Measurements from ENCODE around the gene PRH2. TPM values are rescaled to one million over a fixed set of nuclear protein-coding genes. Genes with fewer than 3 reads are reported as not detected.

Gene PRH2
- total RNA-seq, 2 experiments from 2014 or later, result not detected

GRCh38 chr12:10900530-10900929, 28.5 kb upstream of the PRH2 start:
- Mint-ChIP-seq H3K9me3 (peaks cover 29% of the 10 kb centered on the region), H3K27me3 (no peaks in the 10 kb centered on the region), H3K4me1 (ENCODE audit: low read depth) (no peaks in the 10 kb centered on the region), H3K27ac (no peak overlapping the region), H3K4me3 (no peak overlapping the region), H3K36me3 (ENCODE audit: low read depth) (peaks cover 14% of the 10 kb centered on the region)
- intact Hi-C loops (cut with micrococcal nuclease), result no loop called here
- ChIA-PET CTCF (no interaction called here), POLR2A (no interaction called here)
- DNase-seq, result no peak
- TF ChIP-seq, protein P1, sequence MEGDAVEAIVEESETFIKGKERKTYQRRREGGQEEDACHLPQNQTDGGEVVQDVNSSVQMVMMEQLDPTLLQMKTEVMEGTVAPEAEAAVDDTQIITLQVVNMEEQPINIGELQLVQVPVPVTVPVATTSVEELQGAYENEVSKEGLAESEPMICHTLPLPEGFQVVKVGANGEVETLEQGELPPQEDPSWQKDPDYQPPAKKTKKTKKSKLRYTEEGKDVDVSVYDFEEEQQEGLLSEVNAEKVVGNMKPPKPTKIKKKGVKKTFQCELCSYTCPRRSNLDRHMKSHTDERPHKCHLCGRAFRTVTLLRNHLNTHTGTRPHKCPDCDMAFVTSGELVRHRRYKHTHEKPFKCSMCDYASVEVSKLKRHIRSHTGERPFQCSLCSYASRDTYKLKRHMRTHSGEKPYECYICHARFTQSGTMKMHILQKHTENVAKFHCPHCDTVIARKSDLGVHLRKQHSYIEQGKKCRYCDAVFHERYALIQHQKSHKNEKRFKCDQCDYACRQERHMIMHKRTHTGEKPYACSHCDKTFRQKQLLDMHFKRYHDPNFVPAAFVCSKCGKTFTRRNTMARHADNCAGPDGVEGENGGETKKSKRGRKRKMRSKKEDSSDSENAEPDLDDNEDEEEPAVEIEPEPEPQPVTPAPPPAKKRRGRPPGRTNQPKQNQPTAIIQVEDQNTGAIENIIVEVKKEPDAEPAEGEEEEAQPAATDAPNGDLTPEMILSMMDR (IDR thresholded peaks at IDR 0.05), result no peak
- ATAC-seq, result no peak

- intact Hi-C loops (cut with micrococcal nuclease), result no loop called here
- no peak overlapping the region for H3K27ac Mint-ChIP-seq
- POLR2A ChIA-PET, result no interaction called here
- no peaks in the 10 kb centered on the region for H3K27me3 Mint-ChIP-seq
- peaks cover 31% of the 10 kb centered on the region for H3K9me3 Mint-ChIP-seq
- TF ChIP-seq, protein P1 (IDR thresholded peaks at IDR 0.05), result no peak
- no peaks in the 10 kb centered on the region for H3K4me1 Mint-ChIP-seq (ENCODE audit: low read depth)
- CTCF ChIA-PET, result no interaction called here
- peaks cover 17% of the 10 kb centered on the region for H3K36me3 Mint-ChIP-seq (ENCODE audit: low read depth)
- H3K4me3 Mint-ChIP-seq, result no peak overlapping the region
- no peak for ATAC-seq
- no peak for DNase-seq
Measured at GRCh38 chr12:10900972-10901371, 28.1 kb upstream of the PRH2 start.

GRCh38 chr12:10901427-10901826, 27.6 kb upstream of the PRH2 start:
- Mint-ChIP-seq H3K27ac (no peak overlapping the region), H3K36me3 (ENCODE audit: low read depth) (peaks cover 17% of the 10 kb centered on the region), H3K27me3 (no peaks in the 10 kb centered on the region), H3K9me3 (peaks cover 33% of the 10 kb centered on the region), H3K4me1 (ENCODE audit: low read depth) (no peaks in the 10 kb centered on the region), H3K4me3 (no peak overlapping the region)
- ChIA-PET CTCF (no interaction called here), POLR2A (no interaction called here)
- TF ChIP-seq, protein P1 (IDR thresholded peaks at IDR 0.05), result no peak
- intact Hi-C loops (cut with micrococcal nuclease), result no loop called here
- ATAC-seq (no peak), DNase-seq (no peak)

DNA sequence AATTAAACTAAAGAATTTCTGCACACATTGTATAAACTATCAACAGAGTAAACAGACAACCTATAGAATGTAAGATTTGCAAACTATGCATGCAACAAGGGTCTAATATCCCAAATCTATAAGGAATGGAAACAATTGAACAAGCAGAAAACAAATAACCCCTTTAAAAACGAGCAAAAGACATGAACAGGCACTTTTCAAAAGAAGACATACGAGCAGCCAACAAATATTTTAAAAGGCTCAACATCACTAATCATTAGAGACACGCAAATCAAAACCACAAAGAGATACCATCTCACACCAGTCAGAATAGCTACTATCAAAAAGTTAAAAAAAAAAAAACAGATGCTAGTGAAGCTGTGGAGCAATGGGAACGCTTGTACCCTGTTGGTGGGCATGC, 24.4 kb upstream of the PRH2 start:
- H3K9me3 Mint-ChIP-seq, result peaks cover 42% of the 10 kb centered on the region
- peaks cover 19% of the 10 kb centered on the region for H3K36me3 Mint-ChIP-seq (ENCODE audit: low read depth)
- ChIA-PET POLR2A (interaction anchor here (0.6 kb wide), 1 partner anchor 89 kb away, joined by 4 read pairs; no protein-coding TSS in a partner anchor), CTCF (no interaction called here)
- DNase-seq, result no peak
- H3K27ac Mint-ChIP-seq, result no peak overlapping the region
- ATAC-seq, result no peak
- H3K27me3 Mint-ChIP-seq, result no peaks in the 10 kb centered on the region
- TF ChIP-seq, protein P1 (IDR thresholded peaks at IDR 0.05), result no peak
- intact Hi-C loops (cut with micrococcal nuclease), result no loop called here
- no peak overlapping the region for H3K4me3 Mint-ChIP-seq
- H3K4me1 Mint-ChIP-seq (ENCODE audit: low read depth), result peaks cover 2% of the 10 kb centered on the region

- H3K27ac Mint-ChIP-seq, result no peak within 1 kb of the TSS
- H3K4me1 Mint-ChIP-seq (ENCODE audit: low read depth), result peaks cover 2% of the 10 kb centered on the region
- ATAC-seq (no peak), DNase-seq (no peak)
- peaks cover 22% of the 10 kb centered on the region for H3K9me3 Mint-ChIP-seq
- intact Hi-C loops (cut with micrococcal nuclease), result no loop called here
- H3K27me3 Mint-ChIP-seq, result no peaks in the 10 kb centered on the region
- H3K4me3 Mint-ChIP-seq, result no peak within 1 kb of the TSS
- POLR2A ChIA-PET, result no interaction called here
- peaks cover 14% of the 10 kb centered on the region for H3K36me3 Mint-ChIP-seq (ENCODE audit: low read depth)
- CTCF ChIA-PET, result no interaction called here
- TF ChIP-seq, protein P1 (IDR thresholded peaks at IDR 0.05), result no peak
Measured at GRCh38 chr12:10909462-10909861, 19.6 kb upstream of the PRH2 start, which contains the start of gene TAS2R13. TAS2R13 (minus strand) TSS chr12:10909562; CDS start chr12:10909298, 264 bp downstream.
